Medulla oblongata (tissue), 1 donor: ENCODE results near the gene B9D1.

Experiments used
- DNase-seq: peaks from one replicate; pipeline ENCODE4 v3.0.0-alpha.2; 2015; ENCODE audit errors: extremely low spot score

The B9D1 gene

GRCh38 chr17:19362277-19363113 lies at the start of gene B9D1:
B9D1 (minus strand) TSS chr17:19362723; CDS start chr17:19362569, 154 bp downstream.
- peak; percentile 94 for DNase-seq

- no peak for DNase-seq
These were observed 49.1 kb upstream of the B9D1 start for GRCh38 chr17:19411631-19412030.

DNA sequence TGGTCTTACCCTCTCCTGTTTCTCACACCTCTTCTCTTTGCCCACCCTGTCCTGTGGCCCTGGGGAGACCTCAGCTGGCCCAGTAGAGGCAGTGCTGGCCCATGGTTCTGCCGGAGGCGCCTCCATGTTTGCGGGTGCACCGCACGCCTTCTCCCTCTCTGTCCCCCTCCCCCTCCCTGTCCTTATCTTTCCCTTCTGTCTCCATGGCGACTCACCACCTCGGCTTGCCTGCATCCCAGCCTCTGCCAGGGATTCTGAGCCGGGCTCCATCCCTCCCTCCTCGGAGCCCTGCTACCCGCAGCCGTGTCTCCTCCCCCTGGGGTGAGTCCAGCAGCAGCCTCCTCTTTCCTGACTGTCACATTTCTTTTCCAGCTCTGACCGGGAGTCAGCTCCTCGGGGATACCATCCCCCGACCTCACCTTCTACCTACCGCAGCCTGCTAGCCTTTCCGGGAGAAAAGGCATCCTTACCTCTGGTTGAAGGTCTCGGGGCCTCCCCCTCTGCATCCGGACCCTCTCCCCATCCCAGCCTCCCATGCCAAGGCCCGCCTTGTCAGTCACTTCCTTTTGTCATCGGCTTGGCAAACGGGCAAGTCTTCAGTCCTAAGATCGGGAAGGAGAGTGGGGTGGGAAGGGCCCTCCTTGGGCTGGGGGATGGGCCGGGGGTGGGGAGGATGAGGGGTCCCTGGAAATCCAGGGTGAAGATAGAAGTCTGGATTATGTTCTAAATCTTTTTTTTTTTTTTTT lies 48.5 kb upstream of the B9D1 start, which contains the start of gene RNF112:
TSS of gene RNF112 (plus strand) at position 358 of the 746 bp plus-strand sequence. CDS start at position 535, 177 bp downstream.
- peak; percentile 42 for DNase-seq

- no peak for DNase-seq
These were observed 47.6 kb upstream of the B9D1 start for GRCh38 chr17:19410091-19410490.

DNA sequence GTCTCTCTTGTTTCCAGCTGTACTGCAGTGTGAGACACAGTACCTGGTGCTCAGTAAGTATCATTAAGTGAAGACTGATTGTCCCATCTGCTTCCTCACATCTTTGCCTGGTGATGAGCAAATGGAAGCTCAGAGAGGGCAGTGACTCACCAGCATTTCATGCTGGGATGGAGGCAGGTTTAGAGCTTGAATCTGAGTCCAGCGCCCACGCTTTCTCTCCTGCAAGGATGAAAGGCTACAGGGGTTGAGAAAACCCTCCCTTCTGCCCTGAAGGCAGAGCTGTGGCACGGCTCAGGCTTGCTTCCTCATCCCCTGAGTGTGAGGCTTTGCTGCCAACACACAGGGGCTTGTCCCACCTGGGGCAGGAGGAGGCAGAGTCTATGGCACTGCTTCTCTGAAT lies 47.0 kb upstream of the B9D1 start:
- no peak for DNase-seq

- no peak for DNase-seq
These were observed 46.5 kb upstream of the B9D1 start for GRCh38 chr17:19409066-19409465.

DNA sequence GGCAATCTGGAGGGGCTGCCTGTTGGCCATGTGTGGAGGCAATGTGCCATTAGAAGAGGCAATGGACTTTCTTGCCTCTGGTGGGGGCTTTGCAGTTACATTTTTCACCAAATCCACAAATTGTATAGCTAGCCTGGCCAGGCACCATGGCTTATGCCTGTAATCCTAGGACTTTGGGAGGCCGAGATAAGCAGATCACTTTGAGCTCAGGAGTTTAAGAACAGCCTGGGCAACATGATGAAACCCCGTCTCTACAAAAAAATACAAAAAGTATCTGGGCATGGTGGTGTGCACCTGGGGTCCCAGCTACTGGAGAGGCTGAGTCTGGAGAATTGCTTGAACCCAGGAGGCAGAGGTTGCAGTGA lies 45.8 kb upstream of the B9D1 start:
- DNase-seq = no peak

DNA sequence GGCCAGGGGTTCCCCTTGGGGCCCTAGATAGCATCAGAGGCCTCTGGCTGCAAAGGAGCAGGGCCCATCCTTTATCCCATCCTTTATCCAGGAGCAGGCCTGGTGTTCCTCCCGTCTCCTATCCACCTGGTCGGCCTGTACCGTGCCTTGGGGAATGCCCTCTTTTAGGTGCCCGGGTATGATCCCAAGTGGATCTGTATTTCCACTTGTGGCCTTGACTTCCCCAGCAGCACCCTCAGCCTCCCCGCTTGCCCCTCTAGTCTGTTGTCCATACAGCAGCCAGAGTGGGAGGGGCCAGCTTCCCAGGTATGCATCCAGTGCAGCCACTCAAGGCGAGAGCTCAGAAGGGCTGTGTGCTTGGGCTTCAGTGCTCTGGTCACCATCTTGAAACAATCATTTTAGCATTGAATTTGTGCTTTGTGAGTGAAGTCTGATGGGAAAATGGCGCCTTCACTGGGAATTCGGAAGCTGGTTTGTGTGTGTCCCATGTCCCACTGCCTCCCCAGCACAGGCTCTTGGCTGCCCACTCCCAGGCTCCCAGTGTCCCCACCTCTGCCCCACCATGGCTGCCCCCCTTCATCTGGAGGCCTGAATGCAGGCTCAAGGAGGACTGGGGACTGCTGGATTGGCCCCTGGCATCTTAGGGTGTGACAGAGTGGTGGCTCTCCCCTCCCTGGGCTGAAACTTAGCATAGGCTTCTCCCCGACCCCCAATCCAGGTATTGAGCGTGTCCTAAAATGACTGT lies 45.2 kb upstream of the B9D1 start:
- DNase-seq = no peak

DNA sequence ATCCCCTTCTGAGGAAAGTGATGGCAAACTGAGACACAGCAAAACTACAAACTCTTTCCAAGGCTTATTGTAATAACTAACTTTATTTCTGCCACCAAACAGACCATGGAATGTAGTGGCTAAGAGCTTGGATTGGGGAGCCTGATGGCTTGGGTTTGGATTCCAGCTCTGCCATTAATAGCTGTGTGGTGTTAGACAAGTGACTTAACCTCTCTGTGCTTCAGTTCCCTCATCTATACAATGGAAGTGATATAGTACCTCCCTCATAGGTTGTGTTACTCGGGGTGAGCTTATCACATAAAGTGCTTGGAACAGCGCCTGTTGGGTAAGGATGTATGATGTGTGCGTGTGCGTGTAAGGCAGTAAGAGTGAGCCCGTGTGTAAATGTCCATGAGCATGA lies 42.6 kb upstream of the B9D1 start:
- DNase-seq = no peak

GRCh38 chr17:19404264-19404663 lies 41.7 kb upstream of the B9D1 start:
- no peak for DNase-seq

GRCh38 chr17:19403021-19403420 lies 40.5 kb upstream of the B9D1 start:
- no peak for DNase-seq

DNA sequence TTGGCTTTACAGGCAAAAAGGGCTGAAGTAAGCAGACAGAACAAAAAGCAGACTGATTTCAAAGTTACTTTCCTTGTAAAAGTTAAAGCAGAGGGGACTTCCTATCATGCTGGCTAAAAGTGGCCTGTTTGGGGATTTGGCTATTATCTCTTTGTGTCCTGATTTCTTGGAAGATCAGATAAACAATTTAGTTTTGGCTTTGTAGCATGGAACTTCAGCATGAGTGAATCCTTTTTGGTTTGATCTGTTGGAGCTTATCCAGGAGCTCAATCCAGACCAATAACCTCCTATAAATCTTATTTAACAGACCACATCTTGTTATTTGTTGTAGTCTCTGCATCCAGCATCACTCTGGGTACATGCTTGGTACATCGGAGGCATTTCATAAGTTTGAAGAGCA lies 39.6 kb upstream of the B9D1 start:
- no peak for DNase-seq

DNA sequence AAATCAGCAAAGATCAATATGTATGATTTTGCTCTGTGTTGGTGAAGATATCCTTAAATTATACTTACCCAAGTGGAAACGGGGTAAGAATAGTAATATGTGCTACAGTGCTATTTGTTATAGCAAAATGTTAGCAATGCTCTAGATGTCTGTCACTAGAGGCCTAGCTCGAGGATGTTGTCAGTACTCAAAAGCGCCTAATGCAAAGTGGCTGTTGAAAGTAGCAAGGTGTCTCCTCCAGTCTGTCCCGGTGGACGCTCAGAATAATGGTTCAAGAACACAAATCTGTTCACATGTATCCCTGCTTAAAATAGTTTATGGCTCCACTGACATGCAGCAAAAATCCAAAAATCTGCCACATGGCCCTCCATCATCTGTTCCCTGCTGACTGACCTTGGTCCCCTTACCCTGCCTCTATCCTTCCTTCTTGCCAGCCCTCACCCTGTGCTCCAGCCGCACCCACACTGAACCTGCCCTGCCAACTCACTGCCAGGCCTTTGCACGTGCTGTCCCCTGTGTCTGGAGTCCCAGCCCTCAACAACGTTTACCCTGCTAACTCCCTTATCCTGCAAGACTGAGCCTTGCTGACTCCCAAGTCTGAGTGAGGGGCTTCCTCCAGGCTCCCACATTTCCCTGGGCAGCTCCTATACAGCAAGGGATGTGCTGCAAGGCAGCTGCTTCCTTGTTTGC lies 38.9 kb upstream of the B9D1 start:
- no peak for DNase-seq

DNA sequence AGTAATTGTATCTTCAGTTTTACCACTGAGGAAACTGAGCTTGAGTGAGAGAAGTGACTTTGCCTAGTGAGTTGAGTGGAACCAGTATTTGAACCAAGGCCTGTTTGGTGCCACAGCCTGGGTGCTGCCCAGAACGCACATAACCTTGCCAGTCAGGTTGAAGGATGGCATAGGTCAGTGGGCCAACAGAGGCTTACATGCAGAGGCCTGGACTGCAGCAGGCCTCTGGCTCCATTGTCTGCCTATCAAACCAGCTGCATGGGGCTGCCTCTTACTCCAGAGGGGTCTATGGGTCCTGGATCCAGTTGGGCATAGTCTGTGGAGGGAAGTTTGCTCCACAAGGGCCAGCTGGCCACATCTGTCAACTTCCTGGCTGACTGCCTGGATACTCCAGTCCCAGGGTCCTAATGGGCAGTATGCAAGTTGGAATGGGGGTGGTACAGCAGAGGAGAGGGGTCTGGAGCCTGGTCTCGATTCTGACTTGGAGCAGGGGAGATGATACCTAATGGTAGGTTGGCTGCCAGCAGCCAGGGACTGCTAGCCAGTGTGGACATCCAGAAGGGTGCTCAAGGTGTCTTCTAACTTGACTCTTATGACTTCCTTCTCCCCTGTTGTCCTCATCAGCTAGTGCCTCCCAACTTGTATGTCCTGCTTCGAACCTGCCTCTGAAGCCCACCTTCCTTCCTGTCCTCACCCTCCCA lies 37.4 kb upstream of the B9D1 start:
- no peak for DNase-seq

DNA sequence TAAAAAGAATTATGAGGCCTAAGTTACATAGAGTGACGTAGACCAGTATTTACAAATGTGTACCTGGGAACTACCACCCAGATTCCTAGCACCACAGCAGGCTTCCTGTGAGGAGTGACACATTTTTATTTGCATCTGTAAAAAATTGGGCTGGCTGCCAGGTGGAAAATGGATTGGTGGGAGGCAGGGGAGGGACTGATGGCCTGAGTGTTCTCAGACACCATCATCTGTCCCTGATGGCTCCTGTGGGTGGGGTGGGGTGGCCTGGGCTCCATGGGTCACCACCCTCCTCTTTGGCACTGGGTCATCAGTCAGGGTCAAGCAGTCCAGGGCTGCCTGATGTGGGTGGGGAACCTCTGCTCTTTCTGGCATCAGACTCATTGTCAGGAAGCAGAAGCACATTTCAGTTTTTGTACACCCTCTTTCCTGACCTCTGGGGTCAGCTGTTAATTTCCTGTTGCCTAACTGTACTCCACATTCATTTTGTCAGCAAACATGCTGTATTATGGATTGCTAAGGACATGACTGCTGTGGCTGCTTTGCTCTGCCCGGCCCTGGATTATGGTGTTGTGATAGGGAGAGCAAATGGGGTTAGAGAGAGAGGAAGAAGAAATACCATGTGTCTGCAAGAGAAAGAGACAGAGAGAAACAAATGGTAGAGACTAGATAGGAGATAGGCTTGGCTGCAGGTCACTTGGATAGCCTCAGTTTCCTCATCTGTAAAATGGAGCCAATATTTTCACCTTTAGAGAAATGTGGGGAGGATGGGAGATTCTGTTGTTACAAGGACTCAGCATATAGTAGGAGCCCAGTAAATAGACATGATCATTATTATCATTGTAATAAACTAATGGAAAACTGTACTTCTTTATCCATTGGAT lies 36.0 kb upstream of the B9D1 start:
- no peak for DNase-seq

- no peak for DNase-seq
These were observed 35.1 kb upstream of the B9D1 start for GRCh38 chr17:19397556-19398041.

DNA sequence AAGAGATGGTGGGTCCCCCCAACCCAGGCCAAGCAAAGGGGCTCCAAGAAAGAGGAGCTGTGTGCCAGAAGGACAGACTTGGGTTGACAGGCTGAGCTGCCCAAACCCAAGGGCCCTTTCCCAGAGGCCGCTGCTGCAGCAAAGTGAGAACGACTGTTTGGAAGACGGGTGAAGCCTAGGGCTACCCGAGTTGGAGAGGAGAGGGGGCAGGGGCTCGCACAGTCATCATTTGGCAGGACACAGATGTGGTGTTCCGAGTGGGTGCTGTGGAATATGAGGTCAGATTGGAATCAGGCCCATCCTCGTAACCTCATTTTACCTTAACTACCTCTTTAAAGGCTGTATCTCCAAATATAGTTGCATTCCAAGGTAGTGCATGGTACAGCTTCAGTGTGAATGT lies 29.8 kb upstream of the B9D1 start:
- no peak for DNase-seq

DNA sequence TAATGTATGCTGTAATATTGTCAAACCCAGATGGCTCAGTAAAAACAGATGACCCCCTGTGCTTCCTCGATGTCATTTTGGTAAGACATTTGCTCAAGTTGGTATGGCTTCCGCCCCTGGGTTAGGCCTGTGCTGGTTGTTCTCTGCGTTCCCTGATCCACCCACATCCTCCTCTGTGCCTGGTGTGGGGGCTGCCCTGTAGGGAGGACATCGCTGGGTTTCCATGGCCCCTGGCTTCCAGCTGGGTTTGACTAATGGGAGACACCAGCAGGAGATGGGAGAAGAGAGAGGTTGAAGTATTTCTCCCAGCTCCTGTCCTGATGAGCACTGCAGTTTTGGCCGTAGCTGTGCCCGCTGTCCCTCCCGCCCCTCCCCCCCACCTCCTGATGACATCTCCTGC lies 28.9 kb upstream of the B9D1 start:
- no peak for DNase-seq

- no peak for DNase-seq
These were observed 28.4 kb upstream of the B9D1 start for GRCh38 chr17:19390951-19391350.
